HG02763 (cell line): ENCODE measurements around the gene PTPN6.
A peak's percentile ranks its signal among the peaks of the same experiment; 100 is the strongest.

ENCODE experiments used
- ATAC-seq: cut with Tn5 transposase; IDR thresholded peaks from one replicate; pipeline ENCODE4 v1.9.1; 2021; ENCODE audit warnings: mild to moderate bottlenecking, moderate library complexity; ENCODE audit not compliant: unreplicated experiment

Gene PTPN6

GRCh38 chr12:6965026-6965661, 14.0 kb downstream of the PTPN6 start:
- ATAC-seq = no peak

GRCh38 chr12:6965714-6966113, 14.6 kb downstream of the PTPN6 start:
- no peak for ATAC-seq

- ATAC-seq = no peak
Measured at GRCh38 chr12:6966351-6966750, 15.2 kb downstream of the PTPN6 start.

GRCh38 chr12:6967651-6968100, 16.5 kb downstream of the PTPN6 start:
- no peak for ATAC-seq

GRCh38 chr12:6968426-6968825, 17.3 kb downstream of the PTPN6 start:
- ATAC-seq = no peak

- peak; percentile 21 for ATAC-seq
Measured at GRCh38 chr12:6970096-6970527, 19.0 kb downstream of the PTPN6 start.

- ATAC-seq = no peak
Measured at GRCh38 chr12:6974180-6974579, 23.0 kb downstream of the PTPN6 start.

GRCh38 chr12:6975297-6976032, 24.3 kb downstream of the PTPN6 start:
- ATAC-seq = no peak

- no peak for ATAC-seq
Measured at GRCh38 chr12:6977653-6978052, 26.5 kb downstream of the PTPN6 start.

GRCh38 chr12:6978188-6978587, 27.0 kb downstream of the PTPN6 start:
- ATAC-seq = no peak

- ATAC-seq = no peak
Measured at GRCh38 chr12:6978611-6979011, 27.5 kb downstream of the PTPN6 start.

- ATAC-seq = no peak
Measured at GRCh38 chr12:6979021-6979420, 27.9 kb downstream of the PTPN6 start.

- no peak for ATAC-seq
Measured at GRCh38 chr12:6979453-6979852, 28.3 kb downstream of the PTPN6 start.

- no peak for ATAC-seq
Measured at GRCh38 chr12:6980075-6980474, 28.9 kb downstream of the PTPN6 start.

GRCh38 chr12:6980740-6981139, 29.6 kb downstream of the PTPN6 start:
- no peak for ATAC-seq

- no peak for ATAC-seq
Measured at GRCh38 chr12:6981152-6982052, 30.2 kb downstream of the PTPN6 start.

- no peak for ATAC-seq
Measured at GRCh38 chr12:6982532-6982931, 31.4 kb downstream of the PTPN6 start.

GRCh38 chr12:6987956-6988553, 36.9 kb downstream of the PTPN6 start:
- no peak for ATAC-seq

GRCh38 chr12:6996040-6996441, 44.9 kb downstream of the PTPN6 start:
- no peak for ATAC-seq

GRCh38 chr12:6998715-6999451, 47.7 kb downstream of the PTPN6 start:
- ATAC-seq = no peak
